Measurements from ENCODE around the gene EPB41L1. TPM values are rescaled to one million over a fixed set of nuclear protein-coding genes. Genes with fewer than 3 reads are reported as not detected.

The EPB41L1 gene
- total and polyA plus RNA-seq, 2 experiments from 2014 or later = 17.0 to 19.2 TPM

DNA sequence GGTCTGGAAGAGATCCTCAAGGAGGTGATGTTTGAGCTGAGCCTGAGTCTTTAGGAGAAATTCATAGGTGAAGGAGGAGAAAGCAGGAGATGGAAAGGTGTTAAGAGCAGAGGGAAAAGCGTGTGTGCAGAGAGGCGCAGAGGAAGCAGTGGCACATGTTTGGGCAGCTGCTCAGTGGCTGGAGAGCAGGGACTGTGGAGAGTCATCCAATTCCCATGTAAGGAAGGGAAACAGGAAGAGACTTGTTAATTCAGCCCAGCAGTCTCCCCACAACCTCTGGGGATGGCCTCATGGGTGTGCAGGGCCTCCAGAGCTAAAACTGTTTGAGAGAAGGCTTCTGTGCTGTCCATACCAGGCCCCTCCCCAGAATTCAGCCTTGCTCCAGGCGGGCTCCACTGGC is 98.0 kb downstream of the EPB41L1 start:
- Histone ChIP-seq H3F3A (ENCODE audit: insufficient read depth) (no peaks in the 10 kb centered on the region), H3K4me2 (ENCODE audit: unreplicated experiment) (no peak overlapping the region), H3K4me3 (no peak overlapping the region), H4K20me1 (ENCODE audit: insufficient read depth) (no peaks in the 10 kb centered on the region), H3K27me3 (replicated peaks; ENCODE audit: insufficient read depth) (no peaks in the 10 kb centered on the region), H2AFZ (no peak overlapping the region), H3K9me2 (ENCODE audit: insufficient read depth) (no peaks in the 10 kb centered on the region), H3K36me3 (ENCODE audit: low read depth) (peaks cover 28% of the 10 kb centered on the region; the same call in 1 of the 2 replicates), H3K9me3 (ENCODE audit: low read depth) (no peaks in the 10 kb centered on the region), H3K79me2 (ENCODE audit: insufficient read depth) (peaks cover 41% of the 10 kb centered on the region), H3K9ac (no peak overlapping the region), H3K27ac (no peak overlapping the region), H3K4me1 (ENCODE audit: insufficient read depth) (no peaks in the 10 kb centered on the region)
- TF ChIP-seq EZH2 (IDR thresholded peaks at IDR 0.05; ENCODE audit: insufficient read depth, poor library complexity, severe bottlenecking) = no peak
- no peak for TF ChIP-seq EZH2phosphoT487 (IDR thresholded peaks at IDR 0.05; ENCODE audit: insufficient read depth, low read depth)
- no peak for DNase-seq
- WGBS, 2 experiments (ENCODE audit: low coverage in 1 of 2, low lambda C conversion rate in 2 of 2, missing lambda C conversion rate in 2 of 2) = 91 to 92% methylated on average over 3 of the region's 3 CpGs
- in situ Hi-C loops (cut with MboI) = no loop called here

- Histone ChIP-seq H4K20me1 (ENCODE audit: insufficient read depth) (no peaks in the 10 kb centered on the region), H3K36me3 (ENCODE audit: low read depth) (peaks cover 24% of the 10 kb centered on the region; the same call in 1 of the 2 replicates), H3K27me3 (replicated peaks; ENCODE audit: insufficient read depth) (no peaks in the 10 kb centered on the region), H3K9me3 (ENCODE audit: low read depth) (no peaks in the 10 kb centered on the region), H3K9me2 (ENCODE audit: insufficient read depth) (no peaks in the 10 kb centered on the region), H3K27ac (no peak overlapping the region), H3K4me2 (ENCODE audit: unreplicated experiment) (no peak overlapping the region), H3K9ac (no peak overlapping the region), H2AFZ (no peak overlapping the region), H3K4me1 (ENCODE audit: insufficient read depth) (no peaks in the 10 kb centered on the region), H3K79me2 (ENCODE audit: insufficient read depth) (peaks cover 36% of the 10 kb centered on the region), H3K4me3 (no peak overlapping the region), H3F3A (ENCODE audit: insufficient read depth) (no peaks in the 10 kb centered on the region)
- TF ChIP-seq EZH2 (IDR thresholded peaks at IDR 0.05; ENCODE audit: insufficient read depth, poor library complexity, severe bottlenecking) = no peak
- no peak for TF ChIP-seq EZH2phosphoT487 (IDR thresholded peaks at IDR 0.05; ENCODE audit: insufficient read depth, low read depth)
- 95 to 96% methylated on average over 9 of the region's 9 CpGs for WGBS, 2 experiments (ENCODE audit: low coverage in 1 of 2, low lambda C conversion rate in 2 of 2, missing lambda C conversion rate in 2 of 2)
- in situ Hi-C loops (cut with MboI) = no loop called here
- DNase-seq = no peak
These were observed 98.5 kb downstream of the EPB41L1 start for GRCh38 chr20:36253036-36253435.

DNA sequence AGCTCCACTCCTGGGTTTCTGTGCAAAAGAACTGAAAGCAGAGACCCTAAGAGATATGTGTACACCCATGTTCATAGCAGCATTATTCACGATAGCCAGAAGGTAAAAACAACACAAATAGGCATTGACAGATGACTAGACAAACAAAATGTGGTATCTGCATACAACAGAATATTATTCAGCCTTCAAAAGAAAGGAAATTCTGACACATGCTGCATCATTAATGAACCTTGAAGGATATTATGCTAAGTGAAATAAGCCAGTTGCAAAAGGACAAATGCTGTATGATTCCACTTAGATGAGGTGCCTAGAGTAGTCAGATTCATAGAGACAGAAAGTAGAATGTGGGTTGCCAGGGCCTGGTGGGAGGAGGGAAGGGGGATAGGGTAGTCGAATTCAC is 99.5 kb downstream of the EPB41L1 start:
- 63 to 66% methylated on average over 2 of the region's 2 CpGs for WGBS, 2 experiments (ENCODE audit: low coverage in 1 of 2, low lambda C conversion rate in 2 of 2, missing lambda C conversion rate in 2 of 2)
- Histone ChIP-seq H3K4me2 (ENCODE audit: unreplicated experiment) (no peak overlapping the region), H3K36me3 (ENCODE audit: low read depth) (peaks cover 13% of the 10 kb centered on the region; the same call in 1 of the 2 replicates), H2AFZ (no peak overlapping the region), H3F3A (ENCODE audit: insufficient read depth) (no peaks in the 10 kb centered on the region), H3K9me3 (ENCODE audit: low read depth) (no peaks in the 10 kb centered on the region), H3K27me3 (replicated peaks; ENCODE audit: insufficient read depth) (no peaks in the 10 kb centered on the region), H3K27ac (no peak overlapping the region), H3K9ac (no peak overlapping the region), H4K20me1 (ENCODE audit: insufficient read depth) (no peaks in the 10 kb centered on the region), H3K4me1 (ENCODE audit: insufficient read depth) (no peaks in the 10 kb centered on the region), H3K9me2 (ENCODE audit: insufficient read depth) (no peaks in the 10 kb centered on the region), H3K79me2 (ENCODE audit: insufficient read depth) (peaks cover 25% of the 10 kb centered on the region), H3K4me3 (no peak overlapping the region)
- in situ Hi-C loops (cut with MboI) = no loop called here
- no peak for TF ChIP-seq EZH2phosphoT487 (IDR thresholded peaks at IDR 0.05; ENCODE audit: insufficient read depth, low read depth)
- TF ChIP-seq EZH2 (IDR thresholded peaks at IDR 0.05; ENCODE audit: insufficient read depth, poor library complexity, severe bottlenecking) = no peak
- DNase-seq = no peak

GRCh38 chr20:36255445-36255844 is 100.9 kb downstream of the EPB41L1 start:
- H3K4me1 ChIP-seq (ENCODE audit: insufficient read depth) = no peaks in the 10 kb centered on the region
- no peak for TF ChIP-seq EZH2 (IDR thresholded peaks at IDR 0.05; ENCODE audit: insufficient read depth, poor library complexity, severe bottlenecking)
- no peak for TF ChIP-seq EZH2phosphoT487 (IDR thresholded peaks at IDR 0.05; ENCODE audit: insufficient read depth, low read depth)
- H3K27ac ChIP-seq = no peak overlapping the region
- no peak overlapping the region for H3K4me2 ChIP-seq (ENCODE audit: unreplicated experiment)
- no peaks in the 10 kb centered on the region for H3K27me3 ChIP-seq (replicated peaks; ENCODE audit: insufficient read depth)
- no peak overlapping the region for H3K9ac ChIP-seq
- no peaks in the 10 kb centered on the region for H3K9me3 ChIP-seq (ENCODE audit: low read depth)
- no peak for DNase-seq
- H2AFZ ChIP-seq = no peak overlapping the region
- peaks cover 5% of the 10 kb centered on the region; the same call in 1 of the 2 replicates for H3K36me3 ChIP-seq (ENCODE audit: low read depth)
- no peaks in the 10 kb centered on the region for H3K9me2 ChIP-seq (ENCODE audit: insufficient read depth)
- no peak overlapping the region for H3K4me3 ChIP-seq
- in situ Hi-C loops (cut with MboI) = no loop called here
- no peaks in the 10 kb centered on the region for H4K20me1 ChIP-seq (ENCODE audit: insufficient read depth)
- H3K79me2 ChIP-seq (ENCODE audit: insufficient read depth) = peaks cover 12% of the 10 kb centered on the region
- 92 to 94% methylated on average over 12 of the region's 12 CpGs for WGBS, 2 experiments (ENCODE audit: low coverage in 1 of 2, low lambda C conversion rate in 2 of 2, missing lambda C conversion rate in 2 of 2)
- no peaks in the 10 kb centered on the region for H3F3A ChIP-seq (ENCODE audit: insufficient read depth)
